Panc1 (cell line): ENCODE results near the gene CTNND1.

Source experiments
- POLR2AphosphoS5 ChIP-seq: IDR thresholded peaks from 2 replicates; pipeline ENCODE4 v1.6.1; 2012; ENCODE audit warnings: mild to moderate bottlenecking, low read depth, low read length, moderate library complexity
- SIN3A ChIP-seq: IDR thresholded peaks from 2 replicates; pipeline ENCODE4 v1.6.1; 2012; ENCODE audit warnings: low read depth, mild to moderate bottlenecking, low read length, moderate library complexity, borderline replicate concordance; ENCODE audit not compliant: insufficient read depth
- TCF7L2 ChIP-seq: IDR thresholded peaks from 2 replicates; pipeline ENCODE4 v1.6.1; 2011; ENCODE audit warnings: mild to moderate bottlenecking, low read depth, low read length, inconsistent platforms
- TF ChIP-seq, protein P1 (sequence below): fragments of 450-650 bp; IDR thresholded peaks from 2 replicates; pipeline ENCODE4 v1.5.1; 2017; ENCODE audit warnings: mild to moderate bottlenecking
- TF ChIP-seq, protein P2 (sequence below), 2 experiments: IDR thresholded peaks; 2 replicates each; pipeline ENCODE4 v1.6.1; 2011 to 2012; ENCODE audit warnings: low read depth in 2 of 2, control low read depth in 1 of 2, low read length in 1 of 2, mild to moderate bottlenecking in 1 of 2, moderate library complexity in 1 of 2; ENCODE audit not compliant: insufficient read depth in 1 of 2

- TF ChIP-seq TCF7L2 (no peak), SIN3A (no peak), POLR2AphosphoS5 (no peak)
- TF ChIP-seq, protein P1, sequence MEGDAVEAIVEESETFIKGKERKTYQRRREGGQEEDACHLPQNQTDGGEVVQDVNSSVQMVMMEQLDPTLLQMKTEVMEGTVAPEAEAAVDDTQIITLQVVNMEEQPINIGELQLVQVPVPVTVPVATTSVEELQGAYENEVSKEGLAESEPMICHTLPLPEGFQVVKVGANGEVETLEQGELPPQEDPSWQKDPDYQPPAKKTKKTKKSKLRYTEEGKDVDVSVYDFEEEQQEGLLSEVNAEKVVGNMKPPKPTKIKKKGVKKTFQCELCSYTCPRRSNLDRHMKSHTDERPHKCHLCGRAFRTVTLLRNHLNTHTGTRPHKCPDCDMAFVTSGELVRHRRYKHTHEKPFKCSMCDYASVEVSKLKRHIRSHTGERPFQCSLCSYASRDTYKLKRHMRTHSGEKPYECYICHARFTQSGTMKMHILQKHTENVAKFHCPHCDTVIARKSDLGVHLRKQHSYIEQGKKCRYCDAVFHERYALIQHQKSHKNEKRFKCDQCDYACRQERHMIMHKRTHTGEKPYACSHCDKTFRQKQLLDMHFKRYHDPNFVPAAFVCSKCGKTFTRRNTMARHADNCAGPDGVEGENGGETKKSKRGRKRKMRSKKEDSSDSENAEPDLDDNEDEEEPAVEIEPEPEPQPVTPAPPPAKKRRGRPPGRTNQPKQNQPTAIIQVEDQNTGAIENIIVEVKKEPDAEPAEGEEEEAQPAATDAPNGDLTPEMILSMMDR = no peak
- TF ChIP-seq, protein P2, sequence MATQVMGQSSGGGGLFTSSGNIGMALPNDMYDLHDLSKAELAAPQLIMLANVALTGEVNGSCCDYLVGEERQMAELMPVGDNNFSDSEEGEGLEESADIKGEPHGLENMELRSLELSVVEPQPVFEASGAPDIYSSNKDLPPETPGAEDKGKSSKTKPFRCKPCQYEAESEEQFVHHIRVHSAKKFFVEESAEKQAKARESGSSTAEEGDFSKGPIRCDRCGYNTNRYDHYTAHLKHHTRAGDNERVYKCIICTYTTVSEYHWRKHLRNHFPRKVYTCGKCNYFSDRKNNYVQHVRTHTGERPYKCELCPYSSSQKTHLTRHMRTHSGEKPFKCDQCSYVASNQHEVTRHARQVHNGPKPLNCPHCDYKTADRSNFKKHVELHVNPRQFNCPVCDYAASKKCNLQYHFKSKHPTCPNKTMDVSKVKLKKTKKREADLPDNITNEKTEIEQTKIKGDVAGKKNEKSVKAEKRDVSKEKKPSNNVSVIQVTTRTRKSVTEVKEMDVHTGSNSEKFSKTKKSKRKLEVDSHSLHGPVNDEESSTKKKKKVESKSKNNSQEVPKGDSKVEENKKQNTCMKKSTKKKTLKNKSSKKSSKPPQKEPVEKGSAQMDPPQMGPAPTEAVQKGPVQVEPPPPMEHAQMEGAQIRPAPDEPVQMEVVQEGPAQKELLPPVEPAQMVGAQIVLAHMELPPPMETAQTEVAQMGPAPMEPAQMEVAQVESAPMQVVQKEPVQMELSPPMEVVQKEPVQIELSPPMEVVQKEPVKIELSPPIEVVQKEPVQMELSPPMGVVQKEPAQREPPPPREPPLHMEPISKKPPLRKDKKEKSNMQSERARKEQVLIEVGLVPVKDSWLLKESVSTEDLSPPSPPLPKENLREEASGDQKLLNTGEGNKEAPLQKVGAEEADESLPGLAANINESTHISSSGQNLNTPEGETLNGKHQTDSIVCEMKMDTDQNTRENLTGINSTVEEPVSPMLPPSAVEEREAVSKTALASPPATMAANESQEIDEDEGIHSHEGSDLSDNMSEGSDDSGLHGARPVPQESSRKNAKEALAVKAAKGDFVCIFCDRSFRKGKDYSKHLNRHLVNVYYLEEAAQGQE (IDR thresholded peaks at IDR 0.05; ENCODE audit: insufficient read depth in 1 of 2, low read depth in 2 of 2, low read length in 1 of 2) = no peak
These were observed 3.4 kb upstream of the CTNND1 start for GRCh38 chr11:57758174-57758573.
